Upper lobe of left lung (tissue), 4 donors: ENCODE data around the gene MYLK2.

ENCODE experiments used
- EP300 ChIP-seq, 4 donors: sonication (generic); formaldehyde crosslinking; IDR thresholded peaks; one replicate each; pipeline ENCODE4 v1.5.1; 2017; ENCODE audit warnings: antibody characterized with exemption in 4 of 4, control low read depth in 2 of 4
- POLR2A ChIP-seq, 4 donors: fragments of 450-650 bp; IDR thresholded peaks; one replicate each; pipeline ENCODE4 v1.5.1; 2016 to 2017; ENCODE audit warnings: antibody characterized with exemption in 4 of 4, mild to moderate bottlenecking in 2 of 4
- POLR2AphosphoS5 ChIP-seq, 2 donors: sonication (generic); formaldehyde crosslinking; IDR thresholded peaks; one replicate each; pipeline ENCODE4 v1.5.1; 2017; ENCODE audit warnings: antibody characterized with exemption in 2 of 2
- TF ChIP-seq, protein P1 (sequence below), 6 experiments: fragments of 450-650 bp in 4 of 6; fragments of 200-600 bp in 2 of 6; sonication (generic) in 2 of 6; IDR thresholded peaks; one replicate each; pipeline ENCODE4 v1.5.1; 2016 to 2019; ENCODE audit warnings: antibody characterized with exemption in 6 of 6

DNA sequence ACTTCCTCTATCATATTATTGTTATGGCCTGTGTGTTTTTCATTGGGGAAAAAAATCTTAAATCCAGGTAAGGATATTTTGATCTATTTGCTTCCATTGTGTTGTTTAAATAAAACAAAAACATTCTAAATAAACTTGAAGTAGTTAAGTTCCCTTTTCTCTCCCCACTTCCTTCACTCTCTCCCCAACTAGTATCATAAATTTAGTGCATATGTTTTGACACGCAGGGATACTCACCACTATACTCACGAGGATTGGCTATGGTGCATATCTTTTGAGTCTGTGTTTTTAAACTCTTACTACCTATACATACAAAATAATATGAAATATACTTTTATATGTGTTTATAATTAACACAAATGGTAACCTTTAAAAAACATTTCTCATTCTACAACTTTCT, 56.5 kb downstream of the MYLK2 start:
- no peak for TF ChIP-seq POLR2A (IDR thresholded peaks at IDR 0.05)
- TF ChIP-seq, protein P1, sequence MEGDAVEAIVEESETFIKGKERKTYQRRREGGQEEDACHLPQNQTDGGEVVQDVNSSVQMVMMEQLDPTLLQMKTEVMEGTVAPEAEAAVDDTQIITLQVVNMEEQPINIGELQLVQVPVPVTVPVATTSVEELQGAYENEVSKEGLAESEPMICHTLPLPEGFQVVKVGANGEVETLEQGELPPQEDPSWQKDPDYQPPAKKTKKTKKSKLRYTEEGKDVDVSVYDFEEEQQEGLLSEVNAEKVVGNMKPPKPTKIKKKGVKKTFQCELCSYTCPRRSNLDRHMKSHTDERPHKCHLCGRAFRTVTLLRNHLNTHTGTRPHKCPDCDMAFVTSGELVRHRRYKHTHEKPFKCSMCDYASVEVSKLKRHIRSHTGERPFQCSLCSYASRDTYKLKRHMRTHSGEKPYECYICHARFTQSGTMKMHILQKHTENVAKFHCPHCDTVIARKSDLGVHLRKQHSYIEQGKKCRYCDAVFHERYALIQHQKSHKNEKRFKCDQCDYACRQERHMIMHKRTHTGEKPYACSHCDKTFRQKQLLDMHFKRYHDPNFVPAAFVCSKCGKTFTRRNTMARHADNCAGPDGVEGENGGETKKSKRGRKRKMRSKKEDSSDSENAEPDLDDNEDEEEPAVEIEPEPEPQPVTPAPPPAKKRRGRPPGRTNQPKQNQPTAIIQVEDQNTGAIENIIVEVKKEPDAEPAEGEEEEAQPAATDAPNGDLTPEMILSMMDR (IDR thresholded peaks at IDR 0.05) = no peak
- no peak for TF ChIP-seq EP300 (IDR thresholded peaks at IDR 0.05)
- TF ChIP-seq POLR2AphosphoS5 (IDR thresholded peaks at IDR 0.05) = no peak
